ENCODE measurements around the gene SIRPA. TPM values are rescaled to one million over a fixed set of nuclear protein-coding genes. Genes with fewer than 3 reads are reported as not detected.
A peak's percentile ranks its signal among the peaks of the same experiment; 100 is the strongest.

SIRPA gene
- total RNA-seq, 1 donor from 2014 or later = 8.9 TPM

DNA sequence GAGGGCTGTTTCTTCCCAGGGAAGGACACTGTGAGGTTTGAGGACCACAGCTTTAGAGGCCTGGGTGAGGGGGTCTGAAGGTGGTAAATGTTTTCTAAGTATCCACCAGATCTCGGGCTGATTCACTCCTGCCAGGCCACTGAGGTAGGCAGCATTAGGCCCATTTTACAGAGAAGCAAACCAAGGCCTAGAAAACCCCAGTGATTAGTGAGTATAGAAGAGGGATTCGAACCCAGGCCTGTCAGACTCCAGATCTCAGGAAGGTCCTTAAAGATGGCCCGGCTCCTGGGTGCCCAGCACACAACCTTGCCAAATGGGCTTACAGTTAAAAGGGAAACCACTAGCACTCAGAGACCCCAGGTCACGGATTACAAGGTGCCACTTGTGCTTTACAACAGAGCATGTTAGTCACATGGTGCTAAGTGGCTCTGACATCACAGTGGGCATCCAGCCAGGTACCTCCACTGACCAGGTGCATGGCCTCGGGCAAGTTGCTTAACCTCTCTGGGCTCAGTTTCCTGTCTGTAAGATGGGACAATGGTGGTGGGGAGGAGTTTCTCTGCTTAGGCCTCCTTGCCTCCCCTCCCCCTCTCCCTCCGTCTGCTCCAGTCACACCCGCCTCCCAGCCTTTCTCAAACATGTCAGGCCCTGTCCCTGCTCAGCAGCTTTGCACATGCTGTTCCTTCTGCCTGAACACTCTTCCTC is 18.8 kb upstream of the SIRPA start:
- Histone ChIP-seq H3K9me3 (ENCODE audit: control insufficient read depth in 3 of 3, low read length in 3 of 3) (no peaks in the 10 kb centered on the region), H3K4me3 (ENCODE audit: low read length in 3 of 3) (no peak overlapping the region), H3K36me3 (ENCODE audit: control insufficient read depth in 3 of 3, insufficient read depth in 3 of 3, low read length in 3 of 3) (no peaks in the 10 kb centered on the region), H3K27ac (ENCODE audit: low read depth, low read length) (no peak overlapping the region), H3K27me3 (ENCODE audit: control insufficient read depth in 3 of 3, insufficient read depth in 3 of 3, low read length in 3 of 3) (peaks cover 0 to 8% (median 5%) of the 10 kb centered on the region in 3 donors), H3K4me1 (ENCODE audit: control insufficient read depth in 3 of 3, insufficient read depth in 3 of 3, low read length in 3 of 3) (peaks cover 10 to 13% (median 11%) of the 10 kb centered on the region in 3 donors), H3K9ac (ENCODE audit: low read depth in 1 of 3, low read length in 3 of 3) (no peak overlapping the region)

DNA sequence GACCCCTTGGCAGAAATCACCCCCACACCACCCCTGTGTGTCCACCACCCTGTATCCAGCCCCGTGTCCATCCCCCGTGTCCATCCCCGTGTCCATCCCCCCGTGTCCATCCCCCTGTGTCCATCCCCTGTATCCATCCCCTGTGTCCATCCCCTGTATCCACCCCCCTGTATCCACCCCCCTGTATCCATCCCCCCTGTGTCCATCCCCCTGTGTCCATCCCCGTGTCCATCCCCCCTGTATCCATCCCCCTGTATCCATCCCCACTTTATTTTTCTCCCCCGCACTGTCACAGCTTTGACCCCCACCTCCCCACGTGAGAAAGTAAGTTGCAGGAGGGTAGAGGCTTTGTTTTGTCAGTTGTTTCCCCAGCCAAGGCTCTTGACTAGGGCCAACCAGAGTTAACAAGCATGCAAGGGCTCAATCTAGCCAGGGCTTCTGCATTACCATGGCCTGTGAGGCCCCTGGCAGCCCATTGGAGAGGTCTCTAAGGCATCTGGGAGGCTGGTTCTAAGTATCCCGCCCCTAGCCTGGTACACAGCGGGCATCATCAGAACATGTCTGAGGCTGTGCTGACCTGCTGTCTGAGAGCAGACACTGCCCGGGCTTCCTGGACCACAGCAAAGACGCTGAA is 18.1 kb upstream of the SIRPA start:
- no peaks in the 10 kb centered on the region for H3K36me3 ChIP-seq (ENCODE audit: control insufficient read depth in 3 of 3, insufficient read depth in 3 of 3, low read length in 3 of 3)
- H3K9ac ChIP-seq (ENCODE audit: low read depth in 1 of 3, low read length in 3 of 3) = no peak overlapping the region
- no peaks in the 10 kb centered on the region for H3K9me3 ChIP-seq (ENCODE audit: control insufficient read depth in 3 of 3, low read length in 3 of 3)
- H3K27me3 ChIP-seq (ENCODE audit: control insufficient read depth in 3 of 3, insufficient read depth in 3 of 3, low read length in 3 of 3) = peaks cover 0 to 8% (median 5%) of the 10 kb centered on the region in 3 donors
- no peak overlapping the region for H3K4me3 ChIP-seq (ENCODE audit: low read length in 3 of 3)
- H3K27ac ChIP-seq (ENCODE audit: low read depth, low read length) = no peak overlapping the region
- H3K4me1 ChIP-seq (ENCODE audit: control insufficient read depth in 3 of 3, insufficient read depth in 3 of 3, low read length in 3 of 3) = peaks cover 17 to 20% (median 18%) of the 10 kb centered on the region in 3 donors

DNA sequence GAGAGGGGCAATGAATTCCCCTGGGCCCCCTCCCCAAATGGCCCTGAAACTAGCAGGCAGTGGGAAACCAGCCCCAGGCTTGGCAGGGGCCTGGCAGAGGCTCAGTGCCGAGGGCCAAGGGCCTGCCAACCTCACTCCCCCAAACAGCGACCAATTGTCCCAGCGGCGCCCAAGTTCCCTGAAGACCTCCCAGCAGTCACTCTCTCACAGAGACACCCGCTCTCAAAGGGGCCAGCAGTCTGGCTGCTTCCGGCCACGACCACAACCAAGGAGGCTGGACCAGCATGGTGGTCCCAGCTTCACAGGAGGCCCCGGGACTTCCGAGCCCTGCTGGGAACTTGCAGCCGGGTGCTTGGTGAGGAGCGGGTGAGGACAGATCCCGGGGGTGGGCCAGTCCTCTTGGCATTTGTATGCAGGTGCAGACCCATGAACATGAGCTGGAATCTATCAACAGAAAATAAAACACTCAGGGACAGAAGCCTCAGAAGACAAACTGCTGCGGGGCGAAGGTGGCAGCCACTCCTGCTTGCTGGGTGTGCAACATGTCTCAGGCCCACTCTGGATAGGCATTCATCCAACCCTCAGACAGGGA is 17.5 kb upstream of the SIRPA start:
- Histone ChIP-seq H3K27me3 (ENCODE audit: control insufficient read depth in 3 of 3, insufficient read depth in 3 of 3, low read length in 3 of 3) (peaks cover 0 to 8% (median 5%) of the 10 kb centered on the region in 3 donors), H3K4me1 (ENCODE audit: control insufficient read depth in 3 of 3, insufficient read depth in 3 of 3, low read length in 3 of 3) (peaks cover 17 to 22% (median 18%) of the 10 kb centered on the region in 3 donors), H3K27ac (ENCODE audit: low read depth, low read length) (no peak overlapping the region), H3K36me3 (ENCODE audit: control insufficient read depth in 3 of 3, insufficient read depth in 3 of 3, low read length in 3 of 3) (no peaks in the 10 kb centered on the region), H3K4me3 (ENCODE audit: low read length in 3 of 3) (no peak overlapping the region), H3K9me3 (ENCODE audit: control insufficient read depth in 3 of 3, low read length in 3 of 3) (no peaks in the 10 kb centered on the region), H3K9ac (ENCODE audit: low read depth in 1 of 3, low read length in 3 of 3) (no peak overlapping the region)

DNA sequence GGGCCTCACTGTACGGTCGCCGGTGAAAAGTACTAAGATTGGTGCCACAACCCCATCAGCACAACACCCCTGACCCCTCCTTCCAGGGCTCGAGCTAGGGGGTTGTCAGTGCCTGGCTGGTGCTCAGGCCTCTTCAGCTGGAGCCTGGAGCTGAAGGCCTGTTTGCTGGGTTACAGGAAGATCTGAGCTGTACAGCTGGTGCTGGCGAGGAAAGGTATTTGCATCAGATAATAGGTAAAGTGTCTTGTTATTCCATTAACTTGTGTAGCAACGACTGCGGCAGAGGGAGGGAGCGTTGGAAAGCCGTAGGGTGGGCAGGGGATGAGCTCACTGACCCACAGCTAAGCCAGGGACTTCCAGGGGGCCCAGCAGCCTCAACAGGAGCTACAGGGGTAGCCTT is 15.8 kb upstream of the SIRPA start:
- Histone ChIP-seq H3K27ac (ENCODE audit: low read depth, low read length) (no peak overlapping the region), H3K9ac (ENCODE audit: low read depth in 1 of 3, low read length in 3 of 3) (no peak overlapping the region), H3K9me3 (ENCODE audit: control insufficient read depth in 3 of 3, low read length in 3 of 3) (no peaks in the 10 kb centered on the region), H3K4me1 (ENCODE audit: control insufficient read depth in 3 of 3, insufficient read depth in 3 of 3, low read length in 3 of 3) (peaks cover 20 to 27% (median 23%) of the 10 kb centered on the region in 3 donors), H3K4me3 (ENCODE audit: low read length in 3 of 3) (no peak overlapping the region), H3K36me3 (ENCODE audit: control insufficient read depth in 3 of 3, insufficient read depth in 3 of 3, low read length in 3 of 3) (no peaks in the 10 kb centered on the region), H3K27me3 (ENCODE audit: control insufficient read depth in 3 of 3, insufficient read depth in 3 of 3, low read length in 3 of 3) (peaks cover 0 to 11% (median 8%) of the 10 kb centered on the region in 3 donors)

DNA sequence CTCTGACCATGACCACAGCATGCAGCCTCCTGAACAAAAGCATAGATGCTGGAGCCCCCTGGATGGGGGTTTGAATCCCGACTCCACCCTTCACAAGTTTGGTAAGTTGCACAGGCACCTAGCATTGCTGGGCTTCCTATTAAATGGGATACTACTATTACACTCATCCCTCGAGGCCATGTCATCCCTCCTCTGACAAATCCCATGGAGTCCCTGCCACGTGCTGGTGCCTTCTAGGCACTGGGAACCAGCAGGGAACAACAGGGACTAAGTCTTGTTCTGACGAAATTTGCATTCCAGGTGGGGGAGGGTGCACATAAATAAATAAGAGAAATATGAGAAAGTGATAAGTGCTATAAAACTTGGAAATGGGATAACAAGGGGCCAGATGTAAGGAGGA is 15.3 kb upstream of the SIRPA start:
- Histone ChIP-seq H3K27ac (ENCODE audit: low read depth, low read length) (no peak overlapping the region), H3K27me3 (ENCODE audit: control insufficient read depth in 3 of 3, insufficient read depth in 3 of 3, low read length in 3 of 3) (peaks cover 0 to 11% (median 8%) of the 10 kb centered on the region in 3 donors), H3K9ac (ENCODE audit: low read depth in 1 of 3, low read length in 3 of 3) (no peak overlapping the region), H3K4me3 (ENCODE audit: low read length in 3 of 3) (no peak overlapping the region), H3K36me3 (ENCODE audit: control insufficient read depth in 3 of 3, insufficient read depth in 3 of 3, low read length in 3 of 3) (no peaks in the 10 kb centered on the region), H3K4me1 (ENCODE audit: control insufficient read depth in 3 of 3, insufficient read depth in 3 of 3, low read length in 3 of 3) (peaks cover 20 to 27% (median 23%) of the 10 kb centered on the region in 3 donors), H3K9me3 (ENCODE audit: control insufficient read depth in 3 of 3, low read length in 3 of 3) (no peaks in the 10 kb centered on the region)

DNA sequence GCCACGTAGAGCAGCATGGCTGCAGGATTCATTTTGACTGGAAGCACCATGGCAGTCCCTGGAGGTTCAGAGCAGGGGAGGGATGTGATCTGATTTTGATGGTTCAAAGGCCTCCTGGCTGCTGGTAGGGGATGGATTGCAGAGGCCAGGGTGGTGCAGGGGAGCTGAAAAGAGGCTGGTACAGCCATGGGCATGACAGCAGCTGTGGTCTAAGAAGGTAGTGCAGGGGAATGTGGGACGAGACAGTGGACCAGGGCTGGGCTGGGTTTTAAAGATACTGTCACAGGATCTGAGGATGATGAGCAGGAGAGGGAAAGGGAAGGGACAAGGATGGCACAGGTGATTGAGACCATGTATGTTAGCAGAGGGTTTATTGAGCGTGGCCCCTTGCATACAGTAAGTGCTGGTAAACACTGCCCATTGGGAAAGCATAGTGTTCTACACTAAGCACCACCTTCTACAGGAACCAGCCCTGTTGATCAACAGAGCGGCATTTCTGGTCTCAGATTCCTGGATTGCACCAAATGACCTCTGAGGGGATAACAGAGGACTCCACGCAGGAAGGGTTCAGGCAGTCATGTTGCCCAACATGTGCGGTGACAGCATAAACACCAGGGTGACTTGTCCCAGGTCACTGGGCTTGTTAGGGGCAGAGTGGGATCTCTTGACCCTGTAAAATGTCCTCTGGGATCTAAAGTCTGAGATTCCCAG is 14.5 kb upstream of the SIRPA start:
- H3K9me3 ChIP-seq (ENCODE audit: control insufficient read depth in 3 of 3, low read length in 3 of 3) = no peaks in the 10 kb centered on the region
- no peak overlapping the region for H3K4me3 ChIP-seq (ENCODE audit: low read length in 3 of 3)
- no peaks in the 10 kb centered on the region for H3K36me3 ChIP-seq (ENCODE audit: control insufficient read depth in 3 of 3, insufficient read depth in 3 of 3, low read length in 3 of 3)
- peaks cover 0 to 11% (median 9%) of the 10 kb centered on the region in 3 donors for H3K27me3 ChIP-seq (ENCODE audit: control insufficient read depth in 3 of 3, insufficient read depth in 3 of 3, low read length in 3 of 3)
- peak overlapping the region in 1 of 3 donors; percentile 33 for H3K9ac ChIP-seq (ENCODE audit: low read depth in 1 of 3, low read length in 3 of 3)
- peaks cover 20 to 27% (median 23%) of the 10 kb centered on the region in 3 donors for H3K4me1 ChIP-seq (ENCODE audit: control insufficient read depth in 3 of 3, insufficient read depth in 3 of 3, low read length in 3 of 3)
- H3K27ac ChIP-seq (ENCODE audit: low read depth, low read length) = no peak overlapping the region

DNA sequence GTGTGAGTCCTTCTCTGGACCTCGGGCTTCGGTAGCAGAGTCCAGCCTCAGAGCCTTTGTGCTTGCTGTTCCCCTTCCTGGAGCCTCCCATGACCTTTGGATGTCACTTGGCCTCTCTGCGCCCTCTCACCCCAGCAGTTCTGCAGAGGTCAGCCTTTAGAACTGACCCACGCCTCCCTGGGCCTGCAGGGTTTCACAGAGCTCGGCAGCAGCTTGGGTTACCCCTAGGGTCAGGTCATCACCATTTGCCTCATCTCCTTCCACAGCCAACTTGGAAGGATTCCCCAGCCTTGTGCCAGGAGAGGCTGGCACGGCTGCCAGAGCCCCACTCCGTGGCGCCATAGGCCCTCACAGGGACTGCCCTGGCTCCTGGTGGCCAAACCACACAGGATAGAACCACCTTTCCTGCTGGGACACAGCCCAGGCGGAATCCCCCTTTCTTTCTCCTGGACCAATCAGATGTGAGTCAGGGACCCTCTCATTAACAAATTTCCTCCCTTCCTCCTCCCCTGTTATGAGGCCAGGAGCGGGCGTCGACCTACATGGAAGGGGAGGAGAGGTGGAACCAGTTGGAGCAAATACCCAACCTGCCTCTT is 13.9 kb upstream of the SIRPA start:
- Histone ChIP-seq H3K4me3 (ENCODE audit: low read length in 3 of 3) (no peak overlapping the region), H3K9ac (ENCODE audit: low read depth in 1 of 3, low read length in 3 of 3) (peak overlapping the region in 1 of 3 donors; percentile 33), H3K36me3 (ENCODE audit: control insufficient read depth in 3 of 3, insufficient read depth in 3 of 3, low read length in 3 of 3) (no peaks in the 10 kb centered on the region), H3K4me1 (ENCODE audit: control insufficient read depth in 3 of 3, insufficient read depth in 3 of 3, low read length in 3 of 3) (peaks cover 20 to 27% (median 23%) of the 10 kb centered on the region in 3 donors), H3K9me3 (ENCODE audit: control insufficient read depth in 3 of 3, low read length in 3 of 3) (no peaks in the 10 kb centered on the region), H3K27me3 (ENCODE audit: control insufficient read depth in 3 of 3, insufficient read depth in 3 of 3, low read length in 3 of 3) (peaks cover 0 to 11% (median 9%) of the 10 kb centered on the region in 3 donors), H3K27ac (ENCODE audit: low read depth, low read length) (no peak overlapping the region)

DNA sequence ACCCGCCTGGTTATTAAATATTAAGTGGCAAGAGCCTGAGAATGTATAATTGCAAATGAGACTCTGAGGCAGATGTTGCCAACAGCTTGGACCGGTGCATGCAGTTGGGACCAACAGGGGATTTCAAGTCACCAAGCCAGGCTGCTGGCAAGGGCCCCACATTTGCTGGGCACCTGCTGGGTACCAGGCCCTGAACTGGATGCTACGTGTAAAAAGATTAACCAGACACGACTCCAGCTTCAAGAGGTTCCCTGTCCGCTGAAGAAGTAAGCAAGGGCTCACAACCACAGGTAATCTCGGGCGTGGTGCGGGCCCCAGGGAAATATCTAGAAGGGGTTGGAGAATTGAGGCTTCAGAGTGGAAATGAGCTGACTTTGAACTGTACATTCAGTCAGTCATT is 13.2 kb upstream of the SIRPA start:
- H3K9me3 ChIP-seq (ENCODE audit: control insufficient read depth in 3 of 3, low read length in 3 of 3) = no peaks in the 10 kb centered on the region
- H3K27me3 ChIP-seq (ENCODE audit: control insufficient read depth in 3 of 3, insufficient read depth in 3 of 3, low read length in 3 of 3) = peaks cover 0 to 11% (median 9%) of the 10 kb centered on the region in 3 donors
- H3K4me3 ChIP-seq (ENCODE audit: low read length in 3 of 3) = no peak overlapping the region
- H3K9ac ChIP-seq (ENCODE audit: low read depth in 1 of 3, low read length in 3 of 3) = no peak overlapping the region
- no peak overlapping the region for H3K27ac ChIP-seq (ENCODE audit: low read depth, low read length)
- no peaks in the 10 kb centered on the region for H3K36me3 ChIP-seq (ENCODE audit: control insufficient read depth in 3 of 3, insufficient read depth in 3 of 3, low read length in 3 of 3)
- H3K4me1 ChIP-seq (ENCODE audit: control insufficient read depth in 3 of 3, insufficient read depth in 3 of 3, low read length in 3 of 3) = peaks cover 23 to 31% (median 28%) of the 10 kb centered on the region in 3 donors

DNA sequence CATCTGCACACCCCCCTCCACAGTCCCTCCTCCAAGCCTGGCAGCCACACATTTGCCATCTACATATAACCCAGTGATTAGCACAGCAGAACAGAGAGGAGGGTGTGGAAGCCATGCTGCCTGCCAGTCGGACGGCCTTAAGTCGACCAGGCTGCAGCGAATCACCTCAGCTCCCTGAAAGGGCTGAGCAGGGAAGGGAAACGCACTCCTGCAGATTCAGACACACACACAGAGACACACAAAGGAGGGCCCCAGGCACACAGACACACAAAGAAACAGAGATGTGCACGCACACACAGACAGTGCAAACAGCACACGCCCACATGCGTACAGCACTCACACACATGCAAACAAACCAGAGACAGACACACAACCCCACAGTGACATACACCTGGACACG is 11.2 kb upstream of the SIRPA start:
- no peak overlapping the region for H3K27ac ChIP-seq (ENCODE audit: low read depth, low read length)
- H3K9ac ChIP-seq (ENCODE audit: low read depth in 1 of 3, low read length in 3 of 3) = no peak overlapping the region
- peaks cover 0 to 6% (median 4%) of the 10 kb centered on the region in 3 donors for H3K27me3 ChIP-seq (ENCODE audit: control insufficient read depth in 3 of 3, insufficient read depth in 3 of 3, low read length in 3 of 3)
- H3K9me3 ChIP-seq (ENCODE audit: control insufficient read depth in 3 of 3, low read length in 3 of 3) = no peaks in the 10 kb centered on the region
- H3K4me3 ChIP-seq (ENCODE audit: low read length in 3 of 3) = no peak overlapping the region
- peaks cover 28 to 41% (median 32%) of the 10 kb centered on the region in 3 donors for H3K4me1 ChIP-seq (ENCODE audit: control insufficient read depth in 3 of 3, insufficient read depth in 3 of 3, low read length in 3 of 3)
- H3K36me3 ChIP-seq (ENCODE audit: control insufficient read depth in 3 of 3, insufficient read depth in 3 of 3, low read length in 3 of 3) = no peaks in the 10 kb centered on the region
